Lower leg skin (tissue), 3 donors: ENCODE data around the gene KRT31.

ENCODE experiments used
- CTCF ChIP-seq, 3 donors: fragments of 450-650 bp; IDR thresholded peaks; one replicate each; pipeline ENCODE4 v1.5.1; 2016; ENCODE audit warnings: antibody characterized with exemption in 3 of 3, mild to moderate bottlenecking in 3 of 3, moderate library complexity in 2 of 3
- POLR2A ChIP-seq, 2 donors: fragments of 450-650 bp; IDR thresholded peaks; one replicate each; pipeline ENCODE4 v1.6.1; 2016 to 2017; ENCODE audit warnings: antibody characterized with exemption in 2 of 2, mild to moderate bottlenecking in 1 of 2, moderate library complexity in 1 of 2

- TF ChIP-seq CTCF (IDR thresholded peaks at IDR 0.05) (no peak), POLR2A (IDR thresholded peaks at IDR 0.05) (no peak)
Observed at GRCh38 chr17:41363881-41364280, 33.5 kb downstream of the KRT31 start.
